ENCODE results near the gene GDF10. TPM values are rescaled to one million over a fixed set of nuclear protein-coding genes. Genes with fewer than 3 reads are reported as not detected.

Gene GDF10
- total RNA-seq (2022) (not detected in 2 replicates), Bru-seq, nascent RNA (not detected), BruChase-seq, experiment 1, labeled RNA remaining after a 6-hour chase (not detected), BruChase-seq, experiment 2, labeled RNA remaining after a 2-hour chase (not detected)
- long read RNA-seq, result 0 reads

DNA sequence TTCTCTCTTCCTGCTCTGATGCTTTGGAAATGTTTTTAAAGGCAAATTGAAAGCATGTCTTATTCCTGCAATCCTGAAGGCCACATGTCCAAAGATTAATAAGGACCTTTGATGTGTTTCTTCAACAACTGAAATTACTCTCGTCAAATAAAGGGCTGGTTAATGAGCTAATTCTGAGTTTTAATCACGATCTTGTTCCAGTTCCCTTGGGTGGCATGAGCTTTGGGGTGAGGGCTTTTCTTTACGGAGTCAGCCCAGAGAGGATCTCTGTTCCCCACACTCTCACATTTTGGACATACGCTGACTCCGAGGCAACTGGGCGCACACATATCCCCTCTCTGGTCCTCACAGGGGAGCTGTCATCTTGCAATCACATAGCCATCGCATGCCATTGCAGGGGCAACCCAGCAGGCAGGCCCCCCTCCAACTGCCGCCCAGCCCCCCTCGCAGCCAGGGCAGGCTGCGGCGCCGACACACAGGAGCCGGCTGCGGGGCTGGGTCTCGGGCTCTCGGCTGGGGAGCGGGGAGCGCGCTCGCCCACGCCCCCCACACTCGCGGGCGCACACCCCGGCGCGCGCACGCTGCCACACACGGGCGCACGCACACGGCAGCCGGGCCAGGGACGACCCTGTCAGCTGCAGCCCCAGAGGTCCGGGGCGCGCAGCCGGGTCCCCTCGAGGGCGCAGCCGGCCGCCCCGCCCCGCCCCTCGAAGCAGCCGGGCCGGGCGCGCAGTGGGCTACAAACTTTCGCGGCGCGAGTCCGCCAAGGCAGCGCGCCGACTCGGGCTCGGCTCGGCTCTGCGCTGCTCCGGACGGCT lies at the start of gene GDF10:
Gene GDF10 (plus strand): TSS at position 587 of the 818 bp plus-strand sequence. CDS start 455 bp downstream, outside the sequence.
- CTCF ChIA-PET, result no interaction called here
- no peak within 1 kb of the TSS for H3K27ac Mint-ChIP-seq (ENCODE audit: unreplicated experiment)
- H3K27me3 Mint-ChIP-seq (ENCODE audit: unreplicated experiment), result peaks cover 66% of the 10 kb centered on the region
- no peak for DNase-seq
- H3K4me1 Mint-ChIP-seq (ENCODE audit: low read depth, unreplicated experiment), result no peaks in the 10 kb centered on the region
- no peak for TF ChIP-seq CTCF (IDR thresholded peaks at IDR 0.05; ENCODE audit: unreplicated experiment)
- intact Hi-C loops (cut with micrococcal nuclease; ENCODE audit: unreplicated experiment), result no loop called here
- no peak within 1 kb of the TSS for H3K4me3 Mint-ChIP-seq (ENCODE audit: low read depth, unreplicated experiment)
- no peaks in the 10 kb centered on the region for H3K9me3 Mint-ChIP-seq (ENCODE audit: low read depth, unreplicated experiment)
- no peaks in the 10 kb centered on the region for H3K36me3 Mint-ChIP-seq (ENCODE audit: insufficient read depth, unreplicated experiment)
- BruUV-seq (replicated peaks), result no TSS peak

DNA sequence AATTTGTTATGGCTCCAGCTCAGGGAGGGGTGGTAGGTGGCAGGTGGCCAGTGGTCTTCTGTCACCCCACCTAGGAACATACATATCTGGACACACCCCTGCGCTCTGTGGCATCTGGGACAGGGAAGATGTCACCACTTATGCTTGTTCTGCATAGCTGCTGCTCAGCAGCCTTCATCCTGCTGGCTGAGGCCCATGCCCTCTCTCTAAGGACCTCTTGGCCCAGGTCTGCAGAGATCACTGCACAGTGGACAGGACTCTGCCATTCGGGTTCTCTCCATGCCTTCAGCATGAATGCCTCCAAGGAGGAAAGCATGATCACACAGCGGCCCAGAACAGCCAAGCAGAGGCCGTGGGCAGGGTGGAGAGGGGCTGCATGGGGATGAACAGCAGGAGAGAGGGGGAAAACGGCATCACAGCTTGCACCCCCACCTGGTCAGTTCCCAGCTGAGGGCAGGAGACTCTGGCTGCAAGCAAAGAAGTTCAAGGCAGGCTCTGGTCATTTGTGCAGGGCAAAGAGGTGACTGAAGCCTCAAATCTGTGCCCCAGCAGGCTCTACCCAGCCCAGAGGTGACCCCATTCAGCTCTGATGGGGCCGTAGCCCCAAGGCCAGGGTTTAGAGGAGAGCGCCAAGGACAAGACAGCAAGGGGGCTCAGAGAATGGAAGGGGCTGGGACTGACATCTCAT lies 47.8 kb upstream of the GDF10 start:
- Mint-ChIP-seq H3K27me3 (ENCODE audit: unreplicated experiment) (peaks cover 88% of the 10 kb centered on the region), H3K9me3 (ENCODE audit: low read depth, unreplicated experiment) (no peaks in the 10 kb centered on the region), H3K36me3 (ENCODE audit: insufficient read depth, unreplicated experiment) (no peaks in the 10 kb centered on the region), H3K27ac (ENCODE audit: unreplicated experiment) (no peak overlapping the region), H3K4me1 (ENCODE audit: low read depth, unreplicated experiment) (no peaks in the 10 kb centered on the region), H3K4me3 (ENCODE audit: low read depth, unreplicated experiment) (no peak overlapping the region)
- TF ChIP-seq CTCF (IDR thresholded peaks at IDR 0.05; ENCODE audit: unreplicated experiment), result no peak
- no peak for DNase-seq
- CTCF ChIA-PET, result no interaction called here
- BruUV-seq (replicated peaks), result no TSS peak
- intact Hi-C loops (cut with micrococcal nuclease; ENCODE audit: unreplicated experiment), result no loop called here

GRCh38 chr10:47253030-47253637 lies 46.9 kb upstream of the GDF10 start:
- no peak for DNase-seq
- CTCF ChIA-PET, result no interaction called here
- Mint-ChIP-seq H3K36me3 (ENCODE audit: insufficient read depth, unreplicated experiment) (no peaks in the 10 kb centered on the region), H3K4me1 (ENCODE audit: low read depth, unreplicated experiment) (no peaks in the 10 kb centered on the region), H3K9me3 (ENCODE audit: low read depth, unreplicated experiment) (no peaks in the 10 kb centered on the region), H3K27me3 (ENCODE audit: unreplicated experiment) (peaks cover 88% of the 10 kb centered on the region), H3K27ac (ENCODE audit: unreplicated experiment) (no peak overlapping the region), H3K4me3 (ENCODE audit: low read depth, unreplicated experiment) (no peak overlapping the region)
- no TSS peak for BruUV-seq (replicated peaks)
- intact Hi-C loops (cut with micrococcal nuclease; ENCODE audit: unreplicated experiment), result no loop called here
- TF ChIP-seq CTCF (IDR thresholded peaks at IDR 0.05; ENCODE audit: unreplicated experiment), result no peak

DNA sequence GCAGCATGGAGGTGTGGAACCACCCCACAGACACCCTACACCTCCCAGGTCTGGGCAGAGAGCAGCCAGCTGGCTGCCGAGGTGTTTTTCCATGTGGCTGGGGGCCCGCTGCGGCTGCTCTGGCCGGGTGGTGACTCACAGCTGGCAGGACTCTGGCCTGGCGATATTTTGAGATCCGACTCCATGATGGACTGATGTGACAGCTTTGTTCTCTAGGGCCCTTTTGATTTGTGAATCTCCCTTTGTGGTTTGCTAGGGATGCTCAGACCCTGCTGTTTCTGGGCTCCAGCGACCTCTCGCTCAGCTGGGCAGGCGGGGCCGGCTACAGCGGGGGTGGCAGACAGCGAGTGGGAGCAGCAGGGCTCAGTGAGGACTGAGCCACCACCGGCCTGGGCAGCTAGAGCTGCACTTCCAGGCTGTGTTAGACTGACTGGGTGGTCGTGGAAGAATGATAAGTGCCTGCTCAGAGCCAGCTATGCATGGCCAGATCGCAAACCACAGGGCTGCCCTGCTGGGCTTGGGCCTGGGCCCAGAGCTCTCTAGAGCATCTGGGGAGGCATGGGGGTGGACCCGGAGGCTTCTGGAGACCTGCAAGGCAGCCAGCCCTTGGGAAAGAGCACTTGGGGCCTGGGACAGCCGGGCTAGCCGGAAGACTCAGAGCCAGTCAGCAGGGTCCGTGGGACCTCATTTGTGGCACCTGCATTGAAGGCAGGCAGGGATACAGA lies 46.2 kb upstream of the GDF10 start:
- no TSS peak for BruUV-seq (replicated peaks)
- no peaks in the 10 kb centered on the region for H3K4me1 Mint-ChIP-seq (ENCODE audit: low read depth, unreplicated experiment)
- no peak for TF ChIP-seq CTCF (IDR thresholded peaks at IDR 0.05; ENCODE audit: unreplicated experiment)
- no peaks in the 10 kb centered on the region for H3K36me3 Mint-ChIP-seq (ENCODE audit: insufficient read depth, unreplicated experiment)
- no peak overlapping the region for H3K4me3 Mint-ChIP-seq (ENCODE audit: low read depth, unreplicated experiment)
- intact Hi-C loops (cut with micrococcal nuclease; ENCODE audit: unreplicated experiment), result no loop called here
- H3K27me3 Mint-ChIP-seq (ENCODE audit: unreplicated experiment), result peaks cover 81% of the 10 kb centered on the region
- no peaks in the 10 kb centered on the region for H3K9me3 Mint-ChIP-seq (ENCODE audit: low read depth, unreplicated experiment)
- CTCF ChIA-PET, result interaction anchor here (0.6 kb wide), 1 partner anchor 21 kb away, joined by 4 read pairs; no protein-coding TSS in a partner anchor
- no peak overlapping the region for H3K27ac Mint-ChIP-seq (ENCODE audit: unreplicated experiment)
- no peak for DNase-seq

Data from Calu3 (cell line).